Stimulated activated naive CD8-positive, alpha-beta T cell treated with anti-CD3 and anti-CD28 coated beads, Interleukin-15, amount 100 ng/mL, for 72 hours (primary cell): Measurements from ENCODE around the gene GGCX.
A peak's percentile ranks its signal among the peaks of the same experiment; 100 is the strongest.

Source experiments
- ATAC-seq: fragments of 150-1000 bp; cut with Tn5 transposase; 2 replicates; pipeline ENCODE4 v1.10.0; 2021; ENCODE audit warnings: mild to moderate bottlenecking, moderate library complexity
- DNase-seq, 2 donors: peaks; one replicate each; pipeline ENCODE4 v3.0.0; 2021 to 2022
- H3K27ac Mint-ChIP-seq, 2 donors: one replicate each; pipeline ENCODE4 v1.8.0; 2022; ENCODE audit warnings: mild to moderate bottlenecking in 2 of 2, mixed read lengths in 2 of 2, moderate library complexity in 2 of 2
- H3K27me3 Mint-ChIP-seq: one replicate; pipeline ENCODE4 v1.8.0; 2022; ENCODE audit warnings: mixed read lengths
- H3K4me1 Mint-ChIP-seq: one replicate; pipeline ENCODE4 v1.8.0; 2022; ENCODE audit warnings: mild to moderate bottlenecking, mixed read lengths
- H3K4me3 Mint-ChIP-seq, 2 donors: one replicate each; pipeline ENCODE4 v1.8.0; 2022; ENCODE audit warnings: mild to moderate bottlenecking in 2 of 2, mixed read lengths in 2 of 2, moderate library complexity in 1 of 2
- H3K9me3 Mint-ChIP-seq, 2 donors: one replicate each; pipeline ENCODE4 v1.8.0; 2022; ENCODE audit warnings: mixed read lengths in 2 of 2

The GGCX gene

DNA sequence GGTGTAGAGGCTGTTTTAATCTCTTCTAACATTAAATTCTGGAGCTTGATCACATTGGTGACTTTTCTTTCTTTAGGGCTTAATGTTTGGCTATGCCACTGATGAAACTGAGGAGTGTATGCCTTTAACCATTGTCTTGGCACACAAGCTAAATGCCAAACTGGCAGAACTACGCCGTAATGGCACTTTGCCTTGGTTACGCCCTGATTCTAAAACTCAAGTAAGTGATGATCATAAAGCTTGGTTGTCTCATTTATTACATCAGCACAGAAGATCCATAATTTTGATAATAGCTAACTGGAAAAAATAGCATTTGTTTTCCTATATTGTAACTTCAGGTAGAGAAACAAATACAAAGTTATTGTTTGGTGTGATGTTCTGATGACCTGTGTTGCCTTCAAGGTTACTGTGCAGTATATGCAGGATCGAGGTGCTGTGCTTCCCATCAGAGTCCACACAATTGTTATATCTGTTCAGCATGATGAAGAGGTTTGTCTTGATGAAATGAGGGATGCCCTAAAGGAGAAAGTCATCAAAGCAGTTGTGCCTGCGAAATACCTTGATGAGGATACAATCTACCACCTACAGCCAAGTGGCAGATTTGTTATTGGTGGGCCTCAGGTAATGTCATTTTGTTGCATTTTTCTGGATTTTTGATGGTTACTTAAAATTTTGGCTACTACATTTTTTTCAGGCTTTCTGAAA is 19.4 kb downstream of the GGCX start:
- DNase-seq (no peak), ATAC-seq (no peak)
- H3K9me3 Mint-ChIP-seq, result no peaks in the 10 kb centered on the region
- no peaks in the 10 kb centered on the region for H3K27me3 Mint-ChIP-seq
- H3K4me3 Mint-ChIP-seq, result peak overlapping the region; percentile 96 to 98
- H3K27ac Mint-ChIP-seq, result peak overlapping the region in 1 of 2 donors; percentile 54
- peaks cover 57% of the 10 kb centered on the region for H3K4me1 Mint-ChIP-seq

DNA sequence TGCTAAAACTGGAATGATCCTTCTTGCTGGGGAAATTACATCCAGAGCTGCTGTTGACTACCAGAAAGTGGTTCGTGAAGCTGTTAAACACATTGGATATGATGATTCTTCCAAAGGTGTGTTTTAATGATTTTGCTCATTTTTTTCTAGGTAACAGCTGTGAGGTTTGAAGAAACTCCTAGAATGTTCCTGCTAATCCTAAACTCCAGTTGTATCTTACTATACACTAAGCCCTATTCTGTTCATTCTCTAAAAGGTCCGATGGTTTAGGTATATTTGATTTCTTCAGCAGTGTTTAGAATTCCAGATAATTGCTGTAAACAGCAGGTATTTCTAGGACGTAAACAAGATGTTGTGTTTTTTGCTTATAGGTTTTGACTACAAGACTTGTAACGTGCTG is 20.0 kb downstream of the GGCX start:
- H3K27me3 Mint-ChIP-seq, result no peaks in the 10 kb centered on the region
- H3K4me3 Mint-ChIP-seq, result peak overlapping the region; percentile 96 to 98
- ATAC-seq, result no peak
- no peaks in the 10 kb centered on the region for H3K9me3 Mint-ChIP-seq
- peak overlapping the region in 1 of 2 donors; percentile 95 for H3K27ac Mint-ChIP-seq
- no peak for DNase-seq
- peaks cover 62% of the 10 kb centered on the region for H3K4me1 Mint-ChIP-seq

DNA sequence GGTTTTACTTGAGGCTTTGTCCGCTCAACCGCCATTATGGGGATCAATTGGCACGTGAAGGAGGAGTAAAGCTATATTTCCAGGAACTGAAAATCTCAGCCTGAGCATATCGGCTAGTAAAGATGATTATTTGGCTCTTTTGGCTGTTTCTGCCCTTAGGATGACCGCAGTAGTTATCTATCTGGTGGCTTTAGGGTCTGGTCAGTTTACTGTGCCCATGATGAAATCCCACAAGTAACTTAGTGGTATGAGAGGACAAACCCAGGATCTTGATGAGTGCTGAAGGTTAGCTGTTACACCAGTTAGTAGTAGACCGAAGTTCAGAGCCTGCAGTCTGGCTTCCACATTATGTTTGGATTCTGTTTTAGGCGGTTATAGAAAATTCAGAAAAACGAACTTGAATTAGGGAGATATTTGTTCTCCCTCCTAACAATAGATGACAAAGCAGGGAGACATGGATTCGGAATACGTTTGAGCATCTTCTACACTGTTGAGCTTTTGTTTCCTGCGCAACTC is 21.1 kb downstream of the GGCX start:
- ATAC-seq (no peak), DNase-seq (no peak)
- H3K4me1 Mint-ChIP-seq, result peaks cover 65% of the 10 kb centered on the region
- no peaks in the 10 kb centered on the region for H3K27me3 Mint-ChIP-seq
- peak overlapping the region; percentile 96 to 98 for H3K4me3 Mint-ChIP-seq
- H3K27ac Mint-ChIP-seq, result peak overlapping the region; percentile 95 to 99
- H3K9me3 Mint-ChIP-seq, result no peaks in the 10 kb centered on the region

DNA sequence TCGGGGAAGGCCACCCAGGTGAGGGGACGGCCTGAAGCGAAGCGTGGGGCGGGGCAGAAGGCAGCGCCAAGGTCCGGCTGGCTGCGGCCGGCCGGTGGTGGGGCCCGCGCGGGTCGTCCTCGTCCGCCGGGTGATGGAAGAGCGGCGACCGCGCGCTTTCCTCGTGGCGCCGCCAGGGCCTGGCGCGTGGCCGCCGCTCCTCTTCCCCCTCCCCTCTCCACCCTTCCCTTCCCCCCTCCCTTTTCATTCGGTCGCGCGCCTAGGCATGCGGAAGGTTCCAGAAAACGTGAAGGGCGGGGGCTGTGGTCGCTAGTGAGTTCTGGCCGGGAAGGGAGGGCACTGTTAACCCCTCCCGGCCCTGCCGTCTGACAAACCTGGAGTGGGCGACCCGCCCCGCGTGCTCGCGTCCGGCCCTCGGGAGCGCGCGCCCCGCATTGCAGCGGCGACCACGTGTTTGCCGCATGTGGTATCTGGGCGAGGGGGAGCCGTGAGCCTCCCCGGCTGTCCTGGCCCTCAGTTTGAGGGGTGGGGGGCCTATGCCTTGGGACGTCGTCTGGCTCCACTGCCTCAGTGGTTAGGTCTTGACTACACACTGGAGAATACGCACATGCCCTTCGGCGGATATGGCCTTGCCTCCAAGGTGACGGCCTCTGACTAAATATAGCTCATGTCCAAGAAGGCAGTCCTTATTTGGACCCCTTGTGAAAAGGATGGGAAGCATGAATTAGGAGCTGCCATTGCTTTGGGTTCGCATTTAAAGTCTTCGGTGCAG is 21.7 kb downstream of the GGCX start:
- ATAC-seq, result peak; percentile 62
- no peaks in the 10 kb centered on the region for H3K27me3 Mint-ChIP-seq
- H3K4me3 Mint-ChIP-seq, result peak overlapping the region; percentile 96 to 98
- peaks cover 64% of the 10 kb centered on the region for H3K4me1 Mint-ChIP-seq
- H3K27ac Mint-ChIP-seq, result peak overlapping the region; percentile 99
- no peaks in the 10 kb centered on the region for H3K9me3 Mint-ChIP-seq
- peak; percentile 70 to 82 for DNase-seq

DNA sequence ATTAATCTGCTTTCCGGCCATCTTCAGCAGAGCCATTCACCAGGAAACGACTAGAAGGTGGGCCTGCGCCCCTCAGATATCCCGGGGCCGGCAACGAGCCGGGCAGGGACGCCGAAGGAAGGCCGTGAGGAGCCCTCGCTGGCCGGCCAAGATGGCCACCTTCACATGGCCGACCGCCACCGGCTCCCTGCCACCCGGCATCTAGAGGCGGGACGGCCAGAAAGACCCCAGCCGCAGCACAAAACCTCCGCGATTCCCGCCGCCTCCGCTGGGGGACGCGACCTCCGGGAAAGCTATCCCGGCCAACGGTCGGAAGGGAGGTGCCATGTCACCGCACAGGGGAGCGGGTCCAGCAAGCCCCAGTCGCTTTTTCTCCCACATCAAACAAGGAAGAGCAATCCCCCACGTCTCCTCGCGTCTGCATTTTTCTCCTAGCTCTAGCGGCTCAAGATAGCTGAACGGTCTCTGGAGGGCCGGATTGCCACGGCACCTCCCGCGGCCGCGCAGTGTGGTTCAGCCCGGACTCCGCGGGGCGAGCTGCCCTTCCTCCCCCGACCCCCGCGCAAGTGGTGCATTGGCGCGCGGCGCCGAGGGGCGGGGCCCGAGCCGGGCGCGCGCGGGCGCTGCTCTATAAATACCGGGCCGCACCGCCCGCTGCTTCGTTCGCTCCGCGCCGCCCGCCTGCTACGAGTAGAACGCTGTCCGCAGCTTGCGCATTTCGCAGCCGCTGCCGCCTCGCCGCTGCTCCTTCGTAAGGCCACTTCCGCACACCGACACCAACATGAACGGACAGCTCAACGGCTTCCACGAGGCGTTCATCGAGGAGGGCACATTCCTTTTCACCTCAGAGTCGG is 22.6 kb downstream of the GGCX start, which contains the start of gene MAT2A:
TSS of gene MAT2A (plus strand) at position 662 of the 854 bp plus-strand sequence. CDS start at position 782, 120 bp downstream.
- H3K9me3 Mint-ChIP-seq, result no peaks in the 10 kb centered on the region
- ATAC-seq (peak; percentile 86), DNase-seq (peak; percentile 94 to 95)
- H3K27ac Mint-ChIP-seq, result peak within 1 kb of the TSS; percentile 99
- peaks cover 56% of the 10 kb centered on the region for H3K4me1 Mint-ChIP-seq
- H3K4me3 Mint-ChIP-seq, result peak within 1 kb of the TSS; percentile 96 to 98
- H3K27me3 Mint-ChIP-seq, result no peaks in the 10 kb centered on the region

DNA sequence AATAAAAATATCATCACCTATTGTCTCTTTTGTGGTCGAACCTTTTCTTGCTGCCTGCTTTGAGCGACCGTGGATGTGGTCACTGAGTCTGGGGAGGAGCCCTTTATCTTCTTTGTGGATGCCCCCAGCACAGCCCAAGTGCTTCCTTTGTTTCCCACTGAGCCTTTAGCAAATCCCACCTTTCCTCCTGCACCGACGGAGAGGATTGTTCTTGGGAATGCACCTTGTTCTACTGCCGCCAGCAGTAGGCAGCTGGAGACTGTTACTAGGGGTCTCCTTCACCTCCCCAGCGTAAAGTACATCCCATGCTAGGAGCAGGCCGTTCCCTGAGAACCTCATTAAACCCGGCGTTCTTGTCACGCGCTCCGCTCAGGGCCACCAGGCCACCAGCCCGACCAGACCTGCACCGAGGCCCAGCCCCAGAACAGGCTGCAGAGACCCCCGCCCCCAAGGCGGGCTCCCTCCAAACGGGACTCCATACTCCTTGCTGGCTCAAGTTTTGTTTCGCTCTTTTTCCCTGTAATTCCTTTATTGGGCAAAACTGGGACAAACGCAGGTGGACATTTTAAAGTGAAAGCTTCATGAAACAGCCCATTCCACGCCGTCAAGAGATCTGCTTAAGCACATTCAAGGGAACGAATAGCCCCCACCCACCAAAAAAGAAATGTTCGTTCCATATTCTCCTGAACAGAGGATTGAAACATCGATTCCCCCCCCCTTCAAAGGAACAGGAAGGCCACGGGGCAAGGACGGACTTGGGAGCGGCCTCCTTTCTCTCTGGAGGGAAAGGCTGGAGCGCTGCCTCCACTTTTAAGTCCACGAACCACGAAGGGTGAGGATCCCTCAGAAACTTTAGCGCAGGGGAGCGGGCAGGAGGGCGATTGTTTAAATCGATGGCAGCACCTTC is 23.4 kb downstream of the GGCX start:
- Mint-ChIP-seq H3K4me1 (peaks cover 49% of the 10 kb centered on the region), H3K27me3 (no peaks in the 10 kb centered on the region), H3K27ac (peak overlapping the region; percentile 99), H3K9me3 (no peaks in the 10 kb centered on the region), H3K4me3 (peak overlapping the region; percentile 96 to 98)
- DNase-seq (peak in 1 of 2 donors; percentile 57), ATAC-seq (no peak)

DNA sequence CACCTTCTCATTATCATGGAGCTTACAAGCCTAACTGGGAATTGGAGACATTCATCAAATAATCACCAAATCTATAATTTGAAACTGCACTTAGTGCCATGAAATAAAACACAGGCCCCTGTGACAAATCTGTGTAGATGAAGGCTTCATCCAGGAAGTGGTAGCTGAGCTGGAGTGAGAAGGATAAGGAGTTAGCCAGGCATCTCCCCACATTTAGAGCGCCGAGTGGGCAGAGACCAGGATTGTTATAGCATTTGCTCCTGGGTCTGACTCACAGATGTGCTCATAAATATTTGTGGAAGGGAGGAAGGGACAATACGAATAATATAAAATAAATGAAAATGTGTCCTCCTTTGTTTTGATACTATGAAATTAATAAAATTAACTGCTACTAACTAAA is 24.8 kb downstream of the GGCX start:
- Mint-ChIP-seq H3K27me3 (no peaks in the 10 kb centered on the region), H3K4me1 (peaks cover 35% of the 10 kb centered on the region), H3K4me3 (no peak overlapping the region), H3K27ac (no peak overlapping the region), H3K9me3 (no peaks in the 10 kb centered on the region)
- ATAC-seq (no peak), DNase-seq (no peak)

DNA sequence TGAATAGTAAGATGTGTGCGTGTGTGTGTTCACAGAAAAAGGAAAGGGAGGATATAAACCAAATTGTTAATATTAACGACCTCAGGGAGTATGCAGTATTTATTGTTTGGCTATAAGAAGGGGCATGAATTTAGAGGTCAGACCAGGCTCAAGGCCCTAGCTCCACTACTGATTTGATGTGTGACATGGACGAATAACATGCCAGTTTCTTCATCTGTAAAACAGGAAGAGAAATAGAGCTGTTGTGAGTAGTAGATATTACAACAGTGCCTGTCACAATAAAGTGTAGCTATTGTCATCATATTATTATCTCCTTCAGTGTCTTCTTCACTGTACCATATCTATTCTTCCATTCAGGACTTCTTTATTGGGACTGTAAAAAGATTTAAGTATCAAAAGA is 26.4 kb downstream of the GGCX start:
- no peak for ATAC-seq
- H3K4me1 Mint-ChIP-seq, result peaks cover 20% of the 10 kb centered on the region
- no peak overlapping the region for H3K27ac Mint-ChIP-seq
- H3K4me3 Mint-ChIP-seq, result no peak overlapping the region
- H3K27me3 Mint-ChIP-seq, result no peaks in the 10 kb centered on the region
- DNase-seq, result no peak
- H3K9me3 Mint-ChIP-seq, result no peaks in the 10 kb centered on the region

DNA sequence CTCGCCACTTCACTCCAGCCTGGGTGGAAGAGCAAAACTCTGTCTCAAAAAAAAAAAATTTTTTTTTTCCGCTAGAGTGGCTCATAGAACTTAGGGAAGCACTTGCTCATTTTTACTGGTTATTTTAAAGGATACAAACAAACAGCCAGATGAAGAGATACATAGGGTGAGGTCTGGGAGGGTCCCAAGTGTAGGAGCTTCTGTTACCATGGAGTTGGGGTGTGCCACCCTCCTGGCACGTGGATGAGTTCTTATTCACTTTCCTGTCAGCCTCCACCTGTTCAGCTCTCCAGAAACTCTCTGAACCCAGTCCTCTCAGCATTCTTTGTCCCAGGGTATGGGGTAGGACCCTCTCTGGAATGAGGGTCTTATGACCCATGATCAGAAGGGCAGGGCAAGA is 27.2 kb downstream of the GGCX start:
- Mint-ChIP-seq H3K9me3 (no peaks in the 10 kb centered on the region), H3K27me3 (peaks cover 4% of the 10 kb centered on the region), H3K4me3 (no peak overlapping the region), H3K4me1 (peaks cover 20% of the 10 kb centered on the region), H3K27ac (no peak overlapping the region)
- DNase-seq (no peak), ATAC-seq (no peak)

DNA sequence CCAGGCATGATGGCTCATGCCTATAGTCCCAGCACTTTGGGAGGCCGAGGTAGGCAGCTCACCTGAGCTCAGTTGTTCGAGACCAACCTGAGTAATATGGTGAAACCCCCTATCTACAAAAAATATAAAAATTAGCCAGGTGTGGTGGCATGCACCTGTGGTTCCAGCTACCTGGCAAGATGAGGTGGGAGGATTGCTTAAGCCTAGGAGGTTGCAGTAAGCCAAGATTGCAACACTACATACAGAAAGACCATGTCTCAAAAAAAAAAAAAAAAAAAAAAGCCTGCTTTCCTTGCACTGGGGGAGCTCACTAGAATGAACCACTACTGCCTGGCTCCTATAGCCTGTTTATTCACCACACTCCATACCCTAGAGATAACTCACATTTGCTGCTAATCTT is 29.7 kb downstream of the GGCX start:
- Mint-ChIP-seq H3K27ac (no peak overlapping the region), H3K4me3 (no peak overlapping the region), H3K27me3 (peaks cover 23% of the 10 kb centered on the region), H3K4me1 (peaks cover 7% of the 10 kb centered on the region), H3K9me3 (no peaks in the 10 kb centered on the region)
- ATAC-seq, result no peak
- DNase-seq, result no peak

DNA sequence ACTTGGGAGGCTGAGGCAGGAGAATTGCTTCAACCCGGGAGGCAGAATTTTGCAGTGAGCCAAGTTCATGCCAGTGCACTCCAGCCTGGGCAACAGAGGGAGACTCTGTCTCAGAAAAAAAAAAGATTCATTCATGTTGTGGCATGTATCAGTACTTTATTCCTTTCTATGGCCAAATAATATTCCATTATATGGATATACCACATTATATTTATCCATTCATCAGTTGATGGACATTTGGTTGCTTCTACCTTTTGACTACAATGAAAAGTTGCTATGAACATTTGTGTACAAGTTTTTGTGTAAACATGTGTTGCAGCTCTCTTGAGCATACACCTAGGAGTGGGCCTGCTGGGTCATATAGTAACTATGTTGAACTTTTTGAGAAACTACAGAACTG is 31.5 kb downstream of the GGCX start:
- peaks cover 24% of the 10 kb centered on the region for H3K27me3 Mint-ChIP-seq
- H3K27ac Mint-ChIP-seq, result no peak overlapping the region
- ATAC-seq, result no peak
- DNase-seq, result no peak
- H3K9me3 Mint-ChIP-seq, result no peaks in the 10 kb centered on the region
- H3K4me3 Mint-ChIP-seq, result no peak overlapping the region
- no peaks in the 10 kb centered on the region for H3K4me1 Mint-ChIP-seq

DNA sequence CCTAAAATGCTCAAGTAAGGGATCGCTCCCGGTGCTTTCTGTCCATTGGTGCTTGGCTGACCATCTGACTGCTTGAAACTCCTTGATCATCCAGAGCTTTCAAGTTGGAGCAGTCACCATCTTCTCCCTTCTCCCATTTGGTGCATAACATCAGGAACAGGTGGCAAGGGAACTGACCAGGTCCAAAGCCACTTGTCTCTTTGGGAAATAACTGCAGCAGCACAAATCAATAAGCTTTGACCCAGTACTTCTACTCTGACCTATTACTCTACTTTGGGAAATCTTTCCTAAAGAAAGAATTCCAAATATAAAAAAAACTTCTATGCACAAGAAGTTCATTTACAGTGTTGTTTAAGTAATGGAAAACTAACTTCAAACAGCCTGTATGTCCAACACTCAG is 32.9 kb downstream of the GGCX start:
- no peak for ATAC-seq
- peaks cover 24% of the 10 kb centered on the region for H3K27me3 Mint-ChIP-seq
- no peaks in the 10 kb centered on the region for H3K9me3 Mint-ChIP-seq
- no peak for DNase-seq
- no peak overlapping the region for H3K4me3 Mint-ChIP-seq
- H3K27ac Mint-ChIP-seq, result no peak overlapping the region
- peaks cover 5% of the 10 kb centered on the region for H3K4me1 Mint-ChIP-seq

DNA sequence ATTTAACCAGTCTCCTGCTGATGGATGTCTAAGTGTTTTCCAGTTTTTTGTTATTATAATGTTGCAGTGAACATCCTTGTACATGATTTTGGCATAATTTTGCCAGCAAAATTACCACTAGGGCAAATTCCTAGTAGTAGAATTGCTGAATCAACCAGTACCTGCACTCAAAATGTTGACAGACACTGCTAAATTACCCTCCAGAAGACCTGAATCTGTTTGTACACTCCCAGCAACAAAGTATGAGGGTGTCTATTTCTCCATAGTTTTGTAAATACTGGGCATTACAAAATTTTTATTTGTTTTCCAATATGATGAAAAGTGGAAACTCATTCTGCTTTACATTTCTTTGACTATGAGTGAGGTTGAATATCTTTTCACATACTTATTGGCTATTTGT is 33.5 kb downstream of the GGCX start:
- H3K27ac Mint-ChIP-seq, result no peak overlapping the region
- H3K9me3 Mint-ChIP-seq, result no peaks in the 10 kb centered on the region
- no peak overlapping the region for H3K4me3 Mint-ChIP-seq
- peaks cover 24% of the 10 kb centered on the region for H3K27me3 Mint-ChIP-seq
- no peak for DNase-seq
- peaks cover 5% of the 10 kb centered on the region for H3K4me1 Mint-ChIP-seq
- ATAC-seq, result no peak

DNA sequence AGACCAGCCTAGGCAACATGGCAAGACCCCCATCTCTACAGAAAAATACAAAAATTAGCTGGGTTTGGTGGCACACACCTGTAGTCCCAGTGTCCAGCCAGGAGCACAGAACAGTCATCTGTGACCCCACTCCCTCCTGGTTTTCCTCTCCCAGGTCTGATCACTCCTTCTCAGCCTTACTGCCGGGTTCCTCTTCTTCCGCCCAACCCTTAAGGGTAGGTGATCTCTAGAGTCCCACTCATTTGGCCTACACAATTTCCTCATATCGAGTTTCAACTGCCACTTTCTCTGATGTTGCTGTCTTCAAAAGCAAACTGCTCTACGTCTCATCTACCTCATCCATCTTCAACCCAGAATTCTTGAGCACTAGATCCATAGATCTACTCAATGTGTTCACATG is 35.7 kb downstream of the GGCX start:
- no peak overlapping the region for H3K4me3 Mint-ChIP-seq
- peaks cover 5% of the 10 kb centered on the region for H3K4me1 Mint-ChIP-seq
- no peak overlapping the region for H3K27ac Mint-ChIP-seq
- DNase-seq (no peak), ATAC-seq (no peak)
- H3K9me3 Mint-ChIP-seq, result no peaks in the 10 kb centered on the region
- peaks cover 24% of the 10 kb centered on the region for H3K27me3 Mint-ChIP-seq

DNA sequence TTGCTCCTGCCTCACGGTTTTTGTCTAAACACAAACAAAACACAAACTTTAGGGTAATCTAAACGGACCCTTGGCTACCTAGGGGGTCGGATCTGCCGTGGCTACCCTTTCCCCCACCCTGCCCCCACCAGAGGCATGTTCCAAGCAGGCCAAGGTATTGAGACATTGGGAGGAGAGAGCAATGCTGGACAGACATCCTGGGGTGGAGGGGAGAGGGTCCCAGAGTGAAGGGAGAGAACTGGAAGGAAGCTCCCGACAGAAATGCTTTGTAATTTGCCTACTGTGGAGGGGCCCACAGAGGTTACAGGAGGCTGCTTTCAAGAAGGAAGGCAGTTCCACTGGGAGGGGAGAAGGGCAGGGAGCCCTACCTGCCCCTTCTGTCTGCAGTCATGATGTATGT is 36.3 kb downstream of the GGCX start:
- Mint-ChIP-seq H3K9me3 (no peaks in the 10 kb centered on the region), H3K27me3 (peaks cover 24% of the 10 kb centered on the region), H3K27ac (no peak overlapping the region), H3K4me3 (no peak overlapping the region), H3K4me1 (peaks cover 5% of the 10 kb centered on the region)
- DNase-seq (no peak), ATAC-seq (no peak)
